DLD1 (cell line): Measurements from ENCODE around the gene RBM4B.
"Not testable (repeated sequence)": the region's sequence is repeated elsewhere in the genome, so short reads cannot be mapped to it uniquely, and the experiment has no call there.

ENCODE experiments used
- in situ Hi-C: cut with HindIII; loops from 2 replicates; pipeline ENCODE4 v1.10.0; 2017; ENCODE audit warnings: low sequenced_read_pairs

RBM4B gene

GRCh38 chr11:66677599-66678375 is at the start of gene RBM4B:
Gene RBM4B (minus strand): TSS chr11:66677887. CDS start chr11:66677079, 808 bp downstream.
- in situ Hi-C loops: no loop called here

- in situ Hi-C loops: no loop called here
Observed at GRCh38 chr11:66725647-66726046, 48.0 kb upstream of the RBM4B start.

GRCh38 chr11:66725114-66725513 is 47.4 kb upstream of the RBM4B start:
- in situ Hi-C loops: no loop called here

GRCh38 chr11:66724167-66724566 is 46.5 kb upstream of the RBM4B start:
- in situ Hi-C loops: not testable (repeated sequence)

- in situ Hi-C loops: no loop called here
Observed at GRCh38 chr11:66723693-66724092, 46.0 kb upstream of the RBM4B start.

GRCh38 chr11:66722745-66723651 is 45.3 kb upstream of the RBM4B start:
- in situ Hi-C loops: no loop called here

GRCh38 chr11:66721939-66722338 is 44.3 kb upstream of the RBM4B start:
- in situ Hi-C loops: no loop called here

- in situ Hi-C loops: no loop called here
Observed at GRCh38 chr11:66720899-66721470, 43.3 kb upstream of the RBM4B start.

GRCh38 chr11:66720223-66720898 is 42.7 kb upstream of the RBM4B start:
- in situ Hi-C loops: no loop called here

GRCh38 chr11:66719111-66719872 is 41.6 kb upstream of the RBM4B start:
- in situ Hi-C loops: no loop called here

- in situ Hi-C loops: no loop called here
Observed at GRCh38 chr11:66718320-66718971, 40.8 kb upstream of the RBM4B start.

- in situ Hi-C loops: no loop called here
Observed at GRCh38 chr11:66717925-66718319, 40.2 kb upstream of the RBM4B start.

GRCh38 chr11:66716996-66717395 is 39.3 kb upstream of the RBM4B start:
- in situ Hi-C loops: no loop called here

GRCh38 chr11:66715346-66716085 is 37.8 kb upstream of the RBM4B start:
- in situ Hi-C loops: no loop called here

GRCh38 chr11:66713746-66714480 is 36.2 kb upstream of the RBM4B start:
- in situ Hi-C loops: no loop called here

- in situ Hi-C loops: no loop called here
Observed at GRCh38 chr11:66710384-66710930, 32.8 kb upstream of the RBM4B start.

GRCh38 chr11:66708701-66709100 is 31.0 kb upstream of the RBM4B start:
- in situ Hi-C loops: no loop called here

- in situ Hi-C loops: no loop called here
Observed at GRCh38 chr11:66708094-66708493, 30.4 kb upstream of the RBM4B start.
